ENCODE data around the gene DAB1. TPM values are rescaled to one million over a fixed set of nuclear protein-coding genes. Genes with fewer than 3 reads are reported as not detected.

Gene DAB1
- total and polyA plus RNA-seq, 2 of the 8 experiments (the other 6 are each of a cell fraction or from before 2014, with no cell fraction given): 4.4 to 11.8 TPM

DNA sequence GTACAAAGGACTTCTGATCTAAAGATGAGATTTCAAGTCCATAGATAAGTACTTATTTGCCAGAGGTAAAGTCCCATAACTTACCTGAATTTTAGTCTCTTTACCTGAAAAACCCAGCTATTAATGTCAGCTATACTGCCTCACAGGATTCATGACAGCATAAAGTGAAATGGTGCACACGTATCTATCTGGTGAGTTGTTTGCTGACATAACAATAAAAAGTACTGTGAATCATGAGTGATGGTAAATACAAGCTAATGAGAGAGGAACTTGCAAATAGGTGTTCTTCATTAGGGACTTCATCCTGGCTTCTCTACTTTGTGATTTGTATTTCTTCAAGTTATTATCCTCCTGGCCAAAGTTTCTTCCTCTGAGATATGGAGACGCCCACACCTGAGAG, 233.0 kb downstream of the DAB1 start (continued):
- TF ChIP-seq, protein P1, sequence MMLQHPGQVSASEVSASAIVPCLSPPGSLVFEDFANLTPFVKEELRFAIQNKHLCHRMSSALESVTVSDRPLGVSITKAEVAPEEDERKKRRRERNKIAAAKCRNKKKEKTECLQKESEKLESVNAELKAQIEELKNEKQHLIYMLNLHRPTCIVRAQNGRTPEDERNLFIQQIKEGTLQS (IDR thresholded peaks at IDR 0.05; ENCODE audit: insufficient read depth, low read depth, low read length): no peak
- TF ChIP-seq CBX5 (IDR thresholded peaks at IDR 0.05; ENCODE audit: low read depth, low read length) (no peak), POU5F1 (IDR thresholded peaks at IDR 0.05; ENCODE audit: low read depth, low read length) (no peak), CHD1 (IDR thresholded peaks at IDR 0.05; ENCODE audit: low read depth, low read length) (no peak), TBP (IDR thresholded peaks at IDR 0.05; ENCODE audit: low read depth, low read length) (no peak), ZNF274 (IDR thresholded peaks at IDR 0.05; ENCODE audit: borderline replicate concordance, extremely low read depth, low read length) (no peak), RBBP5 (IDR thresholded peaks at IDR 0.05; ENCODE audit: borderline replicate concordance, low read depth, low read length) (no peak), KDM4A (IDR thresholded peaks at IDR 0.05; ENCODE audit: low read depth, low read length, severe bottlenecking) (no peak)

Data from H1 (cell line).